Measurements from ENCODE around the gene C16orf95.

DNA sequence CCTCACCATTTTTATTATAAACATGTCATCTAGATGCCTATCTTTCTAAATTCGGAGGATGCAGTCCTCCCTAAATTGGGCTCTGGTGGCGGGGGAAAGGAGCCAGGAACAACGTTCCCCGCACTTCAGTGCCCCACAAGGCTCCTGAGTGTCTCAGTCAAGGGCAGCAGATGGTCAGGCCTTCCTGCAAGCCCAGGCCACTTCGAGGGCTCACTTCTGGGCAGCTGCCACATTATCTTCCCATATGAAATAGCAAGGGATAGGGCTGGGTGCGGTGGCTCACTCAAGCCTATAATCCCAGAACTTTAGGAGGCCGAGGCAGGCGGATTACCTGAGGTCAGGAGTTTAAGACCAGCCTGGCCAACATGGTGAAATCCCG lies 34.1 kb upstream of the C16orf95 start:
- TF ChIP-seq, protein P1, sequence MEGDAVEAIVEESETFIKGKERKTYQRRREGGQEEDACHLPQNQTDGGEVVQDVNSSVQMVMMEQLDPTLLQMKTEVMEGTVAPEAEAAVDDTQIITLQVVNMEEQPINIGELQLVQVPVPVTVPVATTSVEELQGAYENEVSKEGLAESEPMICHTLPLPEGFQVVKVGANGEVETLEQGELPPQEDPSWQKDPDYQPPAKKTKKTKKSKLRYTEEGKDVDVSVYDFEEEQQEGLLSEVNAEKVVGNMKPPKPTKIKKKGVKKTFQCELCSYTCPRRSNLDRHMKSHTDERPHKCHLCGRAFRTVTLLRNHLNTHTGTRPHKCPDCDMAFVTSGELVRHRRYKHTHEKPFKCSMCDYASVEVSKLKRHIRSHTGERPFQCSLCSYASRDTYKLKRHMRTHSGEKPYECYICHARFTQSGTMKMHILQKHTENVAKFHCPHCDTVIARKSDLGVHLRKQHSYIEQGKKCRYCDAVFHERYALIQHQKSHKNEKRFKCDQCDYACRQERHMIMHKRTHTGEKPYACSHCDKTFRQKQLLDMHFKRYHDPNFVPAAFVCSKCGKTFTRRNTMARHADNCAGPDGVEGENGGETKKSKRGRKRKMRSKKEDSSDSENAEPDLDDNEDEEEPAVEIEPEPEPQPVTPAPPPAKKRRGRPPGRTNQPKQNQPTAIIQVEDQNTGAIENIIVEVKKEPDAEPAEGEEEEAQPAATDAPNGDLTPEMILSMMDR (IDR thresholded peaks at IDR 0.05), result no peak
- no peak for TF ChIP-seq EZH2 (IDR thresholded peaks at IDR 0.05; ENCODE audit: borderline replicate concordance, insufficient read depth, low read depth, low read length, poor library complexity, severe bottlenecking)

Data from B cell (primary cell).